ENCODE results near the gene TLR9. TPM values are rescaled to one million over a fixed set of nuclear protein-coding genes. Genes with fewer than 3 reads are reported as not detected.
"Not testable (repeated sequence)": the region's sequence is repeated elsewhere in the genome, so short reads cannot be mapped to it uniquely, and the experiment has no call there.

TLR9 gene
- total RNA-seq, 1 experiment from 2014 or later, result 0.14 TPM

GRCh38 chr3:52178537-52178936 lies 46.9 kb downstream of the TLR9 start:
- no TSS peak for BruUV-seq (replicated peaks)
- intact Hi-C loops (cut with micrococcal nuclease; ENCODE audit: unreplicated experiment), result no loop called here
- CTCF ChIA-PET, result no interaction called here
- Mint-ChIP-seq H3K36me3 (ENCODE audit: insufficient read depth, unreplicated experiment) (no peaks in the 10 kb centered on the region), H3K4me1 (ENCODE audit: low read depth, unreplicated experiment) (peaks cover 20% of the 10 kb centered on the region), H3K27me3 (ENCODE audit: unreplicated experiment) (no peaks in the 10 kb centered on the region), H3K27ac (ENCODE audit: unreplicated experiment) (no peak overlapping the region), H3K9me3 (ENCODE audit: low read depth, unreplicated experiment) (no peaks in the 10 kb centered on the region), H3K4me3 (ENCODE audit: low read depth, unreplicated experiment) (no peak overlapping the region)
- no peak for TF ChIP-seq CTCF (IDR thresholded peaks at IDR 0.05; ENCODE audit: unreplicated experiment)
- no peak for DNase-seq

- DNase-seq; H3K4me3 Mint-ChIP-seq (ENCODE audit: low read depth, unreplicated experiment); H3K36me3 Mint-ChIP-seq (ENCODE audit: insufficient read depth, unreplicated experiment); H3K9me3 Mint-ChIP-seq (ENCODE audit: low read depth, unreplicated experiment); intact Hi-C loops (cut with micrococcal nuclease; ENCODE audit: unreplicated experiment); H3K27me3 Mint-ChIP-seq (ENCODE audit: unreplicated experiment); BruUV-seq (replicated peaks); CTCF ChIA-PET; H3K27ac Mint-ChIP-seq (ENCODE audit: unreplicated experiment): not testable (repeated sequence)
- peaks cover 20% of the 10 kb centered on the region for H3K4me1 Mint-ChIP-seq (ENCODE audit: low read depth, unreplicated experiment)
Measured at GRCh38 chr3:52178126-52178525, 47.3 kb downstream of the TLR9 start.

- Mint-ChIP-seq H3K9me3 (ENCODE audit: low read depth, unreplicated experiment) (no peaks in the 10 kb centered on the region), H3K36me3 (ENCODE audit: insufficient read depth, unreplicated experiment) (no peaks in the 10 kb centered on the region), H3K27ac (ENCODE audit: unreplicated experiment) (no peak overlapping the region), H3K4me1 (ENCODE audit: low read depth, unreplicated experiment) (peaks cover 20% of the 10 kb centered on the region), H3K27me3 (ENCODE audit: unreplicated experiment) (no peaks in the 10 kb centered on the region), H3K4me3 (ENCODE audit: low read depth, unreplicated experiment) (no peak overlapping the region)
- no TSS peak for BruUV-seq (replicated peaks)
- DNase-seq, result no peak
- intact Hi-C loops (cut with micrococcal nuclease; ENCODE audit: unreplicated experiment), result loop anchor here (2.0 kb wide), 1 partner anchor 19 kb away; no protein-coding TSS in a partner anchor
- CTCF ChIA-PET, result interaction anchor here (1.0 kb wide), 2 partner anchors 9 to 23 kb away, joined by 3 read pairs; partner anchors contain the start of gene POC1A
- no peak for TF ChIP-seq CTCF (IDR thresholded peaks at IDR 0.05; ENCODE audit: unreplicated experiment)
Measured at GRCh38 chr3:52177701-52178042, 47.8 kb downstream of the TLR9 start.

- no peak for TF ChIP-seq CTCF (IDR thresholded peaks at IDR 0.05; ENCODE audit: unreplicated experiment)
- Mint-ChIP-seq H3K36me3 (ENCODE audit: insufficient read depth, unreplicated experiment) (no peaks in the 10 kb centered on the region), H3K4me3 (ENCODE audit: low read depth, unreplicated experiment) (no peak overlapping the region), H3K27ac (ENCODE audit: unreplicated experiment) (no peak overlapping the region), H3K4me1 (ENCODE audit: low read depth, unreplicated experiment) (peaks cover 20% of the 10 kb centered on the region), H3K9me3 (ENCODE audit: low read depth, unreplicated experiment) (no peaks in the 10 kb centered on the region), H3K27me3 (ENCODE audit: unreplicated experiment) (no peaks in the 10 kb centered on the region)
- CTCF ChIA-PET, result interaction anchor here (1.0 kb wide), 2 partner anchors 9 to 22 kb away, joined by 3 read pairs; partner anchors contain the start of gene POC1A
- intact Hi-C loops (cut with micrococcal nuclease; ENCODE audit: unreplicated experiment), result loop anchor here (2.0 kb wide), 1 partner anchor 20 kb away; no protein-coding TSS in a partner anchor
- peak; percentile 45 for DNase-seq
- no TSS peak for BruUV-seq (replicated peaks)
Measured at GRCh38 chr3:52176951-52177700, 48.3 kb downstream of the TLR9 start.
